GM12891 (cell line): Measurements from ENCODE around the gene MSL1.

ENCODE experiments used
- DNase-seq: peaks from one replicate; pipeline ENCODE4 v3.0.0; 2011; ENCODE audit warnings: low spot score; ENCODE audit not compliant: insufficient read length
- FAIRE-seq: peaks from 2 replicates; lab custom pipeline; 2011; peaks lifted over from hg19 to GRCh38; lab: Jason Lieb, UNC
- PAX5 ChIP-seq: IDR thresholded peaks from 2 replicates; pipeline ENCODE4 v1.6.1; 2011; ENCODE audit warnings: low read length, moderate library complexity, mild to moderate bottlenecking; ENCODE audit not compliant: insufficient read depth, severe bottlenecking
- POLR2A ChIP-seq: IDR thresholded peaks from 2 replicates; pipeline ENCODE4 v1.6.1; 2011; ENCODE audit warnings: low read depth, low read length, control low read depth
- POLR2AphosphoS5 ChIP-seq: IDR thresholded peaks from 2 replicates; pipeline ENCODE4 v1.6.1; 2011; ENCODE audit warnings: low read depth, low read length, control low read depth
- POU2F2 ChIP-seq: IDR thresholded peaks from 2 replicates; pipeline ENCODE4 v1.6.1; 2011; ENCODE audit warnings: low read depth, mild to moderate bottlenecking, control low read depth, low read length, moderate library complexity
- SPI1 ChIP-seq: IDR thresholded peaks from 2 replicates; pipeline ENCODE4 v1.6.1; 2011; ENCODE audit warnings: low read depth, low read length, control low read depth
- TAF1 ChIP-seq: IDR thresholded peaks from 2 replicates; pipeline ENCODE4 v1.6.1; 2011; ENCODE audit warnings: low read depth, low read length, control low read depth

The MSL1 gene

DNA sequence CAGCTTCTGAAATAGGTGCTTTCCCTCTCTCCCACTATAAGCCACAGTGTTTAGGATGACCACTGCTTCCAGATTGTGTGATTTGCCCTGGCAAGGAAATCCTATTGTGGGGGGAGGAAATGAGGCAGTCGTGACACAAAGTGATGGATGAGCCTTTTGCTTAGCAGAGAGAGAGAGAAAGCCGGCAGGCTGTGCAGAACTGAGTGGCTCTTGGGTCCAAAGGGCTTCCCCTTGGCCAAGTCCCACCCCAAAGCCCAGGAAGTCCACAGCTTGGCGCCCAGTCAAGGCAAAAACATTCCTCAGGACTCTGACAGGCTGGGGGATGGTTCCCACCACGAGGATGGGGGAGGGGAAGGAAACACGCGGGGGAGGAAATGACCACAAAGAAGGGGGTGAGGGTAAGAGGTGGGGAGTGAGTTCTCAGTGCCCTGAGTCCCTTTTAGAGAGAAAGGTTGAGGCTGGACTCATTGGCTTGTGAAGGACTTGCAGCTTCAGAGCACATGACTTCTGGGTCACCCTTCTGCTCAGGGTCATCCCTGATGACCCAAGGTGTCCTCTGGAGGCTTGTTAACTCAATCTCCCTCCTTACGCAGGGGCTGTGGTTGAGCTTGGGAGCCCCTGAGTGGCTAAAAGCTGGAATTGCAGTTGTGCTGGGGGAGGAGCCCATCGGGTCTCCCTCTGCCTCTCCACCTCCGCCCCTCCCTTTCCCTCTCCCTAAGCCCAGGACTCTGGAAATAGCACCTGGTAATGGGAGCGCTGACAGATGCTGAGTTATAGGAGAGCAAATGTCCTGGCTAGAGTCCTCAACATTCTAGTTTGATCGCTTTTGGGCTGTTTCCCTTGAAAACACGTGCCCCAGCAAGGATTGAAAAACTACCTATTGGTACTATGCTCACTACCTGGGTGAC is 10.3 kb upstream of the MSL1 start:
- DNase-seq: peak; percentile 64
- FAIRE-seq: peak; percentile 55
- no peak for TF ChIP-seq SPI1
- TF ChIP-seq POLR2AphosphoS5: no peak
- TF ChIP-seq POU2F2: no peak
- TF ChIP-seq PAX5: no peak
- TF ChIP-seq TAF1: no peak
- TF ChIP-seq POLR2A: no peak

DNA sequence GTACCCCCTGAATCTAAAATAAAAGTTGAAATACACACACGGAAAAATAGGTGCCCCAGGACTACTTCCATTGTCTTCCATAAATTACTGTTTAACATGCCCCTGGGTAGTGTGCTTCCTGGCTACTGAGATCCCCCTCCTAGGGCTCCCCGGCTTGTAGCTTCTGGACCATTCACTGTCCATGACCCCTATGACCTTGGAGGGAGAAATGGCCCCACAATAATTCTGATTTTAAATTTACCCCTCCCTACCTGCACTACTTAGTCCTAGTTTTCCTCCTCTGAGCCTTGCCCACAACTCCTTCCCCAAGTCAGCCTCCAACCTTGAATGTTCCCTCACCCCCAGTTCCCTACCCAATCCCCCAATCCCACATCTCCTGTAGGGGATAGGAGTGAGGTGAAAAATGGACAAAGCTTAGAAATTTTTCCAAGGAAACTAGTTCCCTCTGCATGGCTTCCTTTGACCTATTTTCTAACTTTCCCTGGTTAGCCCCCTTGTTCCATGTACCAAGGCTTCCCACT is 9.5 kb upstream of the MSL1 start:
- FAIRE-seq (no peak), DNase-seq (no peak)
- no peak for TF ChIP-seq TAF1
- TF ChIP-seq POLR2AphosphoS5: no peak
- no peak for TF ChIP-seq PAX5
- TF ChIP-seq SPI1: no peak
- TF ChIP-seq POU2F2: no peak
- no peak for TF ChIP-seq POLR2A

DNA sequence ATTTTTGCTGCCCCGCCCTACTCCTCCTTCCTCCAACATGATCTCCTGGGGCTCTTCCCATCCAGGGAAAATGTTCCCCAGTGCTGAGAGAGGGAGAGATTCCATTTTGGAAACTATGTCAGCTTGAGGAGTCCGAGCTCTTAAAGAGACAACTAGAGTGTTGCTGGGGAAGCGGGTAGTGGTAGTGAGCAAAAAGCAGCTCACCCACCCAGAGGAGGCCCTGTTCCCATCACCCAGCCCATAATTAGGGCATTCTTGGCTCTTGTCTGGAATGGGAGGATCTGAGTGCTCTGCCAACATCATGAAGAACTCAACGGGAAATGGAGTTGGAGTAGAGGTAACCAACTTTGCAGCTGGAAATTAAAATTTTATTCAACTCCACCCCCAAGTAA is 9.1 kb upstream of the MSL1 start:
- DNase-seq: no peak
- TF ChIP-seq PAX5: no peak
- FAIRE-seq: no peak

DNA sequence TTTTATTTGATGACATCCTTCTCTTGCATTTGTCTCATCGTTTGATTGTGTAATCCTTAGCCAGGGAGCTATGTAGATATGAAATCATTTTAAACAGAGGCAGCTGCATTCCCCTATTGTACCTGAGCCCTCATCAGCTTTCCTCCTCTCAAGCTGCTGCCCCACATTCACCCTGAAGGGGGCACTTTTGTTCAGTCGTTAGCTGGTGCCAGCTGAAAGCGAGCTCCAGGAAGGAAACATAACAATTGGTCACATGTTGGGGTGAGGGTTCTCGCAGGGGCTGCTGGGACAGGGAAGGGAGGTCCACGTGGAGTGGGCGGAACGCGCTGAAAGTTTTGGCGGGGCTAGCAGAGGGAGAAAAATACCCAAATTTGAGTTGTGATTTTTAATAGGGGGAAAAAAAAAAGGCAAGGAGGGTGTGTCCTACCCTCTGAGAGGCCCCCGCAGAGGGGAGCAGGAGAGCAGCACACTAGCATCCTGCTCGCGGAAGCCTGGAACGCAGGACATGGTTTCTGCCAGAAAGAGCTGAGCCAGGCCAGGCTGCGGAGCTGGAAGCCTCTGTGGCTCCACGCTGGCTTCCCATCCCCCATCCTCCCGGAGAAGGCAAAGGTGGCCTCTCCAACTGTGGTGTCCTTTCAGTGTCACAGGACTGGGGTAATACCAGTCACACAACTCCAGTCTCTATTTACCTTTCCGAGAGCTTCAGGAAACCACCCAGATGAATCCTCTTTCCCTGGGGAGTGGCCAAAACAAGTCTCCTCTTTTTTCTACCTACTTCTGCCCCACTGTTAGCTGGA is 8.5 kb upstream of the MSL1 start:
- TF ChIP-seq PAX5 (no peak), POLR2AphosphoS5 (no peak; the same call in 1 of the 2 replicates), TAF1 (no peak), POU2F2 (no peak), SPI1 (no peak), POLR2A (peak; percentile 39; the same call in 1 of the 2 replicates)
- FAIRE-seq (peak; percentile 85), DNase-seq (peak; percentile 88)

DNA sequence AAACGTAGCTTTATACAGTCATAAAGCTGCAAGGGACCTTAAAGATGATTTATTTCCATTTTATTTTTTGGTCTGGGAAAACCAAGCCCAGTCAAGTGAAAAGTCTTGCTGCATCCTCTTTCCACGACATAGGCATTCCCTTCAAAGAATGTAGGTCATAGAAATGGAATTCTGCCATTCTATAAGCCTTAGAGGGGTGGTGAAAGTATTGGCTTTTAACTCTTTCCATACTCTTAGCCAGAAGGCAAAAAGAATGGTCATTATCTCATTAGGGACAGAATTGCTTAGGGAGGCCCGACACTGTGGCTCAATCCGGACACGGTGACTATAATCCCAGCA is 7.9 kb upstream of the MSL1 start:
- TF ChIP-seq PAX5: no peak
- TF ChIP-seq POLR2AphosphoS5: no peak
- TF ChIP-seq SPI1: no peak
- TF ChIP-seq POLR2A: no peak
- no peak for TF ChIP-seq POU2F2
- TF ChIP-seq TAF1: no peak
- no peak for FAIRE-seq
- no peak for DNase-seq

DNA sequence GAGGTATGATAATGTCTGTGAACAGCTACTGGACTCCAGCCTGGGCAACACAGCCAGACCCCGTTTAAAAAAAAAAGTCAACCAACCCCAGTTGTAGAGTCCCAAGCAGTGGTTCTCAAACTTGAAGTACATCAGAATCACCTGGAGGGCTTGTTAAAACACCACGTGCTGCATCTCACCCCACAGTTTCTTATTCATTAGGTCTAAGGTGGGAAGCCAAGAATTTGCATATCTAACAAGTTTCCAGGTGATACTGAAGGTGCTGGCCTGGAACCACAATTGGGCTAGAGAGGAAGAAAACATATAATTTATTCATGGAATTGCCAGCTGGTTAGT is 6.7 kb upstream of the MSL1 start:
- no peak for FAIRE-seq
- TF ChIP-seq PAX5 (no peak), POU2F2 (no peak), POLR2A (no peak), SPI1 (no peak), POLR2AphosphoS5 (no peak), TAF1 (no peak)
- no peak for DNase-seq

DNA sequence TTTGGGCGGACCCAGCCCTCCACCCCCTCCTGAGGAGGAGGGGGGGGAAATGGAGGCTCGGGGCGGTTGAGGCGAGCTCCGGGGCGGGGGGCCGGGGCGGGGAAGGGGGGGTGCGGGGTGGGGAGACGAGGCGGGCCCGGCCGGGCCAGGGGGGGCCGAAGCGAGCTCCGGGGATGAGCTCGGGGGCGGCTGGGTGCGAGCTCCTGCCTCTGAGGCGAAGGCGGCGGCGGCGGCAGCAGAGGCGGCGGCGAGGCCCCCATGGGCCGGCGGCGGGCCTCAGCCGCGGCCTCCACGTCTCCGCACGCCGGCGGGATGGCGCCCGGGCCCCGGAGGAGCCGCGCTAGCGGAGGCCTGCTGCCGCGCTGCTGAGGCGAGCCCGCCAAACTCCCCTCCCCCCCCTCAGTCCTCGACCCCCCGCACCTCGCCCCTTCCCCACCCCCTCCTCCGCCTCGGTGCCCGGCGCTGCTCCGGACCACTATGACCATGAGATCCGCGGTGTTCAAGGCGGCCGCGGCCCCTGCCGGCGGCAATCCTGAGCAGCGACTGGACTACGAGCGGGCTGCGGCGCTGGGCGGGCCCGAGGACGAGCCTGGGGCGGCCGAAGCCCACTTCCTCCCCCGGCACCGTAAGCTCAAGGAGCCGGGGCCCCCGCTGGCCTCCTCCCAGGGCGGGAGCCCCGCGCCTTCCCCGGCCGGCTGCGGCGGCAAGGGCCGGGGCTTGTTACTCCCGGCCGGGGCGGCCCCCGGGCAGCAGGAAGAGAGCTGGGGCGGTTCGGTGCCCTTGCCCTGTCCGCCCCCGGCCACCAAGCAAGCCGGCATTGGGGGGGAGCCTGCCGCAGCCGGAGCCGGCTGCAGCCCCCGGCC is 596 bp downstream of the MSL1 start:
- TF ChIP-seq SPI1 (peak; percentile 51), POLR2AphosphoS5 (no peak), POLR2A (no peak)
- DNase-seq: peak; percentile 51
- no peak for FAIRE-seq

DNA sequence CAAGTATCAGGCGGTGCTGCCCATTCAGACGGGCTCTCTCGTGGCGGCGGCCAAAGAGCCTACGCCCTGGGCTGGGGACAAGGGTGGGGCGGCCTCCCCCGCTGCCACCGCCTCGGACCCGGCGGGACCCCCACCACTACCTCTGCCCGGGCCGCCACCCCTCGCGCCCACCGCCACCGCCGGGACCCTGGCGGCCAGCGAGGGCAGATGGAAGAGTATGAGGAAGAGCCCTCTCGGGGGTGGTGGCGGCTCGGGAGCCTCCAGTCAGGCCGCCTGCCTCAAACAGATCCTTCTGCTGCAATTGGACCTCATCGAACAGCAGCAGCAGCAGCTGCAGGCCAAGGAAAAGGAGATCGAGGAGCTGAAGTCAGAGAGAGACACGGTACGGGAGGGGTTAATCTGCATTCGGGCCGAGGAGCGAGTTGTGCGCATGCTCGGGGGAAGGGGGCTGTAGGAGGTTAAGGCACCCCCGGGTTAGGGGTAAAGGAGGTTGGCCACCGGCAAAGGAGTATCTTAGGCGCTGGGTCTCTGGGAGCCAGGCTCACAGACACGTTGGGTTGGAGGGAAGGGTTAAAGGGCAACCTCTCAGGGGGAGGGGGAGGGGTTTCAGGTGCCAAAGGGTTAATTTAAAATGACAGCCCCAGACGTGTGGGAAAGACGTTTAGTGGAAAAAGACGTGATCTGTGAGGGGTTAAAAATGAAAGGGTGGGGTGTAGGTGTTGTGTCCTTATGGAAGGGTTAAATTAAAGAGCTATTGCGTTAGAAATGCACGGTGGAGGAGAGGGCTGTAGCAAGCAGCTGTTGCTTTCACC is 1.4 kb downstream of the MSL1 start:
- FAIRE-seq: peak; percentile 81
- TF ChIP-seq POU2F2 (no peak), PAX5 (no peak), TAF1 (no peak), SPI1 (no peak), POLR2AphosphoS5 (0 out of 2 replicates have a peak, but pooled peaks have one; percentile 15)
- DNase-seq: peak; percentile 51
